Endothelial cell of umbilical vein (primary cell): Measurements from ENCODE around the gene NSMCE1. TPM values are rescaled to one million over a fixed set of nuclear protein-coding genes. Genes with fewer than 3 reads are reported as not detected.

ENCODE experiments used
- BruUV-seq: library from RNA; stranded (reverse); fragments of 400-500 nt; replicated peaks from 2 replicates; lab custom pipeline; 2021; lab: Mats Ljungman, UMichigan
- CTCF ChIA-PET: fragments of 300-600, 350-600 bp; sonication (Branson Sonifier 250); formaldehyde crosslinking; loops from one replicate; lab custom pipeline; 2021; ENCODE audit warnings: antibody characterized with exemption, inconsistent platforms; lab: Charles Lee
- POLR2A ChIA-PET: fragments of 300-600, 350-600 bp; sonication (Branson Sonifier 250); formaldehyde crosslinking; loops from one replicate; lab custom pipeline; 2021; ENCODE audit warnings: antibody characterized with exemption, inconsistent platforms; lab: Charles Lee
- DNase-seq: peaks from one replicate; pipeline ENCODE4 v3.0.0-alpha.2; 2011; ENCODE audit warnings: low read depth, low spot score
- FAIRE-seq: peaks from 2 replicates; lab custom pipeline; 2011; peaks lifted over from hg19 to GRCh38; lab: Jason Lieb, UNC
- H2AFZ ChIP-seq: 2 replicates; pipeline ENCODE4 v1.6.0; 2012; ENCODE audit warnings: low read depth, low read length, control low read depth, inconsistent platforms
- H3K27ac ChIP-seq: 2 replicates; pipeline ENCODE4 v1.5.1; 2011; ENCODE audit warnings: low read depth, mild to moderate bottlenecking, control low read depth, low read length, moderate library complexity; ENCODE audit not compliant: insufficient read depth
- H3K27me3 ChIP-seq, 2 experiments: 2 replicates each; pipeline versions ENCODE4 v1.6.0 to v1.6.1; 2011; ENCODE audit warnings: low read length in 2 of 2, mixed read lengths in 1 of 2; ENCODE audit not compliant: control insufficient read depth in 2 of 2, insufficient read depth in 2 of 2
- H3K36me3 ChIP-seq, 2 experiments: 2 replicates in 1 of 2; 3 replicates in 1 of 2; pipeline ENCODE4 v1.5.1; 2011; ENCODE audit warnings: low read length in 2 of 2, mild to moderate bottlenecking in 1 of 2, moderate library complexity in 1 of 2; ENCODE audit not compliant: control insufficient read depth in 2 of 2, insufficient read depth in 2 of 2; ENCODE audit errors: extremely low read depth in 1 of 2
- H3K4me1 ChIP-seq: 3 replicates; pipeline ENCODE4 v1.5.1; 2011; ENCODE audit warnings: mild to moderate bottlenecking, low read length; ENCODE audit not compliant: control insufficient read depth, insufficient read depth; ENCODE audit errors: extremely low read depth
- H3K4me2 ChIP-seq: 2 replicates; pipeline ENCODE4 v1.6.1; 2011; ENCODE audit warnings: low read length, control low read depth, mixed read lengths; ENCODE audit not compliant: insufficient read depth
- H3K4me3 ChIP-seq, 3 experiments: fragments of 200-600 bp in 1 of 3; sonication (generic), shearing (Covaris generic) in 1 of 3; replicated peaks in 1 of 3; 2 replicates each; pipeline ENCODE4 v1.5.1; 2011 to 2016; ENCODE audit warnings: control low read depth in 3 of 3, low read length in 3 of 3, mild to moderate bottlenecking in 2 of 3, inconsistent platforms in 1 of 3, low read depth in 1 of 3, moderate library complexity in 1 of 3; ENCODE audit not compliant: insufficient read depth in 1 of 3
- H3K79me2 ChIP-seq: 2 replicates; pipeline ENCODE4 v1.6.0; 2012; ENCODE audit warnings: low read length, inconsistent platforms; ENCODE audit not compliant: control insufficient read depth, insufficient read depth
- H3K9ac ChIP-seq: replicated peaks from 2 replicates; pipeline ENCODE3; 2011; ENCODE audit warnings: low read length, control low read depth; ENCODE audit not compliant: insufficient read depth; ENCODE audit errors: extremely low read depth
- H3K9me1 ChIP-seq: replicated peaks from 3 replicates; pipeline ENCODE4 v1.6.0; 2011; ENCODE audit warnings: mild to moderate bottlenecking, low read length; ENCODE audit not compliant: control insufficient read depth, insufficient read depth; ENCODE audit errors: extremely low read depth
- H3K9me3 ChIP-seq: replicated peaks from 2 replicates; pipeline ENCODE4 v1.5.1; 2012; ENCODE audit warnings: low read length, inconsistent platforms; ENCODE audit not compliant: control insufficient read depth, insufficient read depth
- H4K20me1 ChIP-seq: replicated peaks from 2 replicates; pipeline ENCODE3; 2011; ENCODE audit warnings: mild to moderate bottlenecking, low read length; ENCODE audit not compliant: control insufficient read depth, insufficient read depth; ENCODE audit errors: extremely low read depth
- CTCF ChIP-seq, 2 donors: IDR thresholded peaks; 1 replicate in 1 of 2; 2 replicates in 1 of 2; pipeline ENCODE4 v1.5.1; 2011; ENCODE audit warnings: low read length in 2 of 2, mild to moderate bottlenecking in 2 of 2, moderate library complexity in 2 of 2, control low read depth in 1 of 2, inconsistent platforms in 1 of 2, low read depth in 1 of 2; ENCODE audit not compliant: insufficient read depth in 1 of 2; ENCODE audit errors: extremely low read depth in 1 of 2
- EZH2 ChIP-seq: IDR thresholded peaks from 2 replicates; pipeline ENCODE4 v1.6.1; 2012; ENCODE audit warnings: borderline replicate concordance, low read depth, mild to moderate bottlenecking, moderate library complexity, low read length, inconsistent platforms; ENCODE audit not compliant: severe bottlenecking
- FOS ChIP-seq: IDR thresholded peaks from 2 replicates; pipeline ENCODE4 v1.6.1; 2011; ENCODE audit warnings: mild to moderate bottlenecking, low read length, moderate library complexity, borderline replicate concordance; ENCODE audit not compliant: insufficient read depth
- JUN ChIP-seq: IDR thresholded peaks from 2 replicates; pipeline ENCODE4 v1.6.1; 2011; ENCODE audit warnings: borderline replicate concordance, low read depth; ENCODE audit not compliant: insufficient read length, insufficient read depth
- MAX ChIP-seq: IDR thresholded peaks from 2 replicates; pipeline ENCODE4 v1.6.1; 2011; ENCODE audit not compliant: insufficient read depth, insufficient read length
- POLR2A ChIP-seq: IDR thresholded peaks from 2 replicates; pipeline ENCODE4 v1.6.1; 2012; ENCODE audit warnings: low read depth, mild to moderate bottlenecking, control low read depth, low read length
- POLR2AphosphoS5 ChIP-seq: IDR thresholded peaks from 2 replicates; pipeline ENCODE4 v1.6.1; 2012; ENCODE audit warnings: low read depth, mild to moderate bottlenecking, control low read depth, low read length, moderate library complexity; ENCODE audit not compliant: insufficient read depth
- dilution Hi-C: fragments of 300-500 bp; cut with MboI; formaldehyde crosslinking; loops from one replicate; pipeline ENCODE4 v1.15.0; 2019; ENCODE audit warnings: low sequenced_read_pairs; ENCODE audit not compliant: extremely low pct_ligation_motif_present
- intact Hi-C: fragments of 100-400 bp; cut with micrococcal nuclease; formaldehyde crosslinking; loops from one replicate; pipeline ENCODE4 v1.10.0; 2022
- polyA plus RNA-seq, 4 experiments: library from polyadenylated mRNA; depleted of rRNA in 3 of 4; stranded (reverse) in 3 of 4; unstranded in 1 of 4; fragments of >200 nt; gene quantifications; 2 replicates each; pipeline versions ENCODE4 v1.2.1 to v1.2.3, GENCODE V29; 2011 to 2012; ENCODE audit warnings: missing spikeins in 1 of 4
- total RNA-seq: library from RNA; stranded (reverse); gene quantifications from 2 replicates; pipeline ENCODE4 v1.2.3, GENCODE V29; 2021

The NSMCE1 gene
- total and polyA plus RNA-seq, 2 donors (not counting 3 experiments of a cell fraction or from before 2014, with no cell fraction given), result 23.8 to 42.0 TPM

GRCh38 chr16:27291106-27291505 lies 22.5 kb upstream of the NSMCE1 start:
- CTCF ChIA-PET, result no interaction called here

GRCh38 chr16:27290562-27290961 lies 22.0 kb upstream of the NSMCE1 start:
- Histone ChIP-seq H3K4me1 (peaks cover 15% of the 10 kb centered on the region), H3K9ac (no peak overlapping the region), H3K27ac (no peak overlapping the region), H4K20me1 (no peaks in the 10 kb centered on the region), H3K9me3 (no peaks in the 10 kb centered on the region), H3K27me3 (no peaks in the 10 kb centered on the region), H3K4me3 (no peak overlapping the region), H3K4me2 (no peak overlapping the region), H2AFZ (no peak overlapping the region), H3K36me3 (no peaks in the 10 kb centered on the region), H3K79me2 (no peaks in the 10 kb centered on the region), H3K9me1 (no peaks in the 10 kb centered on the region)
- TF ChIP-seq CTCF (IDR thresholded peaks at IDR 0.05; ENCODE audit: extremely low read depth in 1 of 2, insufficient read depth in 1 of 2, low read depth in 1 of 2, low read length in 2 of 2) (no peak), POLR2AphosphoS5 (no peak), JUN (no peak), POLR2A (no peak)
- CTCF ChIA-PET, result no interaction called here
- no TSS peak for BruUV-seq
- DNase-seq (no peak), FAIRE-seq (no peak)
- dilution Hi-C loops (no loop called here), intact Hi-C loops (no loop called here)
- POLR2A ChIA-PET, result no interaction called here

More at GRCh38 chr16:27291106-27291505, 22.5 kb upstream of the NSMCE1 start:
- Histone ChIP-seq H3K4me2 (no peak overlapping the region), H3K36me3 (no peaks in the 10 kb centered on the region), H4K20me1 (no peaks in the 10 kb centered on the region), H3K4me3 (no peak overlapping the region), H3K9ac (no peak overlapping the region), H3K27me3 (no peaks in the 10 kb centered on the region), H2AFZ (no peak overlapping the region), H3K9me1 (no peaks in the 10 kb centered on the region), H3K79me2 (no peaks in the 10 kb centered on the region), H3K27ac (no peak overlapping the region), H3K9me3 (no peaks in the 10 kb centered on the region), H3K4me1 (peaks cover 10% of the 10 kb centered on the region)
- FAIRE-seq, result no peak
- no TSS peak for BruUV-seq
- dilution Hi-C loops, result no loop called here
- no peak for DNase-seq
- intact Hi-C loops, result no loop called here
- POLR2A ChIA-PET, result no interaction called here
- TF ChIP-seq EZH2, result no peak
- TF ChIP-seq MAX, result no peak
- TF ChIP-seq FOS, result no peak
